ENCODE data around the gene ILKAP.

The ILKAP gene

DNA sequence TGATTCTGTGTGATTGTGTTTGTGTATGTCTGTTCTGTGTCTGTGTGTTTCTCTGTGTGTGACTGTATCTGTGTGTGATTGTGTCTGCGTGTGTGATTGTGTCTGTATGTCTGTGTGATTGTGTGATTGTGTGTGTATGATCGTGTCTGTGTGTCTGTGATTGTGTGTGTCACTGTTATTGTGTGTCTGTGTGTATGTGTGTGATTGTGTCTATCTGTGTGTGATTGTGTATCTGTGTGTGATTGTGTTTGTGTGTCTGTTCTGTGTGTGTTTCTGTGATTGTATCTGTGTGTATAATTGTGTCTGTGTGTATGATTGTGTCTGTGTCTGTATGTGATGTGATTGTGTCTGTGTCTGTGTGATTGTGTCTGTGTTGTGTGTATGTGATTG lies 76.7 kb downstream of the ILKAP start:
- Histone ChIP-seq H3K27ac (no peak overlapping the region), H3K9ac (no peak overlapping the region), H3K36me3 (ENCODE audit: control insufficient read depth, insufficient read depth, low read length) (no peaks in the 10 kb centered on the region), H3K27me3 (ENCODE audit: control insufficient read depth, insufficient read depth, low read length) (no peaks in the 10 kb centered on the region), H2AFZ (peak overlapping the region; percentile 69), H3K4me1 (no peaks in the 10 kb centered on the region), H3K4me2 (ENCODE audit: low read length) (no peak overlapping the region), H3K79me2 (no peaks in the 10 kb centered on the region), H3K4me3 (ENCODE audit: low read depth, low read length) (no peak overlapping the region), H3K9me3 (ENCODE audit: control insufficient read depth, low read length) (no peaks in the 10 kb centered on the region)
- TF ChIP-seq, protein P1, sequence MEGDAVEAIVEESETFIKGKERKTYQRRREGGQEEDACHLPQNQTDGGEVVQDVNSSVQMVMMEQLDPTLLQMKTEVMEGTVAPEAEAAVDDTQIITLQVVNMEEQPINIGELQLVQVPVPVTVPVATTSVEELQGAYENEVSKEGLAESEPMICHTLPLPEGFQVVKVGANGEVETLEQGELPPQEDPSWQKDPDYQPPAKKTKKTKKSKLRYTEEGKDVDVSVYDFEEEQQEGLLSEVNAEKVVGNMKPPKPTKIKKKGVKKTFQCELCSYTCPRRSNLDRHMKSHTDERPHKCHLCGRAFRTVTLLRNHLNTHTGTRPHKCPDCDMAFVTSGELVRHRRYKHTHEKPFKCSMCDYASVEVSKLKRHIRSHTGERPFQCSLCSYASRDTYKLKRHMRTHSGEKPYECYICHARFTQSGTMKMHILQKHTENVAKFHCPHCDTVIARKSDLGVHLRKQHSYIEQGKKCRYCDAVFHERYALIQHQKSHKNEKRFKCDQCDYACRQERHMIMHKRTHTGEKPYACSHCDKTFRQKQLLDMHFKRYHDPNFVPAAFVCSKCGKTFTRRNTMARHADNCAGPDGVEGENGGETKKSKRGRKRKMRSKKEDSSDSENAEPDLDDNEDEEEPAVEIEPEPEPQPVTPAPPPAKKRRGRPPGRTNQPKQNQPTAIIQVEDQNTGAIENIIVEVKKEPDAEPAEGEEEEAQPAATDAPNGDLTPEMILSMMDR (IDR thresholded peaks at IDR 0.05) = no peak

DNA sequence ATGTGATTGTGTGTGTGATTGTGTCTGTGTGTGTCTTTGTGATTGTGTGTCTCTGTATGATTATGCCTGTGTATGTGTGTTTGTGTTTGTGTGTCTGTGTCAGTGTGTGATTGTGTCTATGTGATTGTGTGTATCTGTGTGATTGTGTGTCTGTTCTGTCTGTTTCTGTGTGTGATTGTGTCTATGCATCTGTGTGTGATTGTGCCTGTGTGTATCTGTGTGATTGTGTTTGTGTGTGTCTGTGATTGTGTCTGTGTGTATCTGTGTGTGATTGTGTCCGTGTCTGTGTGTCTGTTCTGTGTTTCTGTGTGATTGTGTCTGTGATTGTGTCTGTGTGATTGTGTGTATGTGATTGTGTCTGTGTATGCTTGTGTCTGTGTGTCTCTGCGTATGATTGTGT lies 77.2 kb downstream of the ILKAP start:
- TF ChIP-seq, protein P1 (IDR thresholded peaks at IDR 0.05) = no peak
- Histone ChIP-seq H3K4me1 (no peaks in the 10 kb centered on the region), H3K4me3 (ENCODE audit: low read depth, low read length) (no peak overlapping the region), H3K27me3 (ENCODE audit: control insufficient read depth, insufficient read depth, low read length) (no peaks in the 10 kb centered on the region), H3K27ac (no peak overlapping the region), H2AFZ (no peak overlapping the region), H3K9me3 (ENCODE audit: control insufficient read depth, low read length) (no peaks in the 10 kb centered on the region), H3K9ac (no peak overlapping the region), H3K36me3 (ENCODE audit: control insufficient read depth, insufficient read depth, low read length) (no peaks in the 10 kb centered on the region), H3K4me2 (ENCODE audit: low read length) (no peak overlapping the region), H3K79me2 (no peaks in the 10 kb centered on the region)

DNA sequence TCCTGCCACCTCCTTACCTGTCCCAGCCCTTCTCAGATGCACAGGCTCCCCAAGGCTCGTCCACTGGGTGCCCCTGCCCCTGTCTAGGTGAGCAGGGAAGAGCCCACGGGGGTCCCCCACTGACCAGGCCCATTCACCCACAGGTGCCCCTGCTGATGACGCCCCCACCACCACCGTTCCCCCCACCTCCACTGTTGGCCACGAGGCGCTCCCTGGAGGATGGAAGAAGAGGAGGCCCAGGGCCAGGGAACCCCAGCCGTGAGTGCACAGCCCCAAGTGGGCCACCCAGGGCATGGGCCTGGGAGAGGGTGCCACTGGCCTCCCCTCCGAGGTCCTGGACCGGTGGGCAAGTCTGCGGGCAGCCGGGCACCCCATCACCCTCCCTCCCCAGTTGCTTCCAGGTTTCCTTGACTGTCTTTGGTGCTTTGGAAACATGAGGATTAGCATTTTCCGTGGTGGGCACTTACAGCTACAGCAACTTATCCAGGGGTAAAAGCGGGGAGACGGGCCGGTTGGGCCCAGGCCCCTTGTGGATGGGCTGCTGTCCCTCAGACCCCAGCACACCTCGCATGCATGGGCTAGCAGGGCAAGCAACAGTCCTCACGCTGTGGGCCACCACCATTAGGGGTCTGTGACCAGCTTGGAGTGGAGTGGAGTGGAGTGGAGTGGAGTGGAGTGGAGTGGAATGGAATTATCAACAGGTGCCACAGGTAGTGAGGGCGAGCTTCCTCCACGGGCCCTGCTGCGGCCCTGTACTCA lies 78.2 kb downstream of the ILKAP start:
- H3K9ac ChIP-seq = no peak overlapping the region
- no peaks in the 10 kb centered on the region for H3K9me3 ChIP-seq (ENCODE audit: control insufficient read depth, low read length)
- no peaks in the 10 kb centered on the region for H3K36me3 ChIP-seq (ENCODE audit: control insufficient read depth, insufficient read depth, low read length)
- H3K27me3 ChIP-seq (ENCODE audit: control insufficient read depth, insufficient read depth, low read length) = no peaks in the 10 kb centered on the region
- no peak overlapping the region for H3K4me2 ChIP-seq (ENCODE audit: low read length)
- no peak overlapping the region for H3K4me3 ChIP-seq (ENCODE audit: low read depth, low read length)
- no peak overlapping the region for H2AFZ ChIP-seq
- H3K4me1 ChIP-seq = no peaks in the 10 kb centered on the region
- no peaks in the 10 kb centered on the region for H3K79me2 ChIP-seq
- no peak overlapping the region for H3K27ac ChIP-seq
- TF ChIP-seq, protein P1 (IDR thresholded peaks at IDR 0.05) = no peak

DNA sequence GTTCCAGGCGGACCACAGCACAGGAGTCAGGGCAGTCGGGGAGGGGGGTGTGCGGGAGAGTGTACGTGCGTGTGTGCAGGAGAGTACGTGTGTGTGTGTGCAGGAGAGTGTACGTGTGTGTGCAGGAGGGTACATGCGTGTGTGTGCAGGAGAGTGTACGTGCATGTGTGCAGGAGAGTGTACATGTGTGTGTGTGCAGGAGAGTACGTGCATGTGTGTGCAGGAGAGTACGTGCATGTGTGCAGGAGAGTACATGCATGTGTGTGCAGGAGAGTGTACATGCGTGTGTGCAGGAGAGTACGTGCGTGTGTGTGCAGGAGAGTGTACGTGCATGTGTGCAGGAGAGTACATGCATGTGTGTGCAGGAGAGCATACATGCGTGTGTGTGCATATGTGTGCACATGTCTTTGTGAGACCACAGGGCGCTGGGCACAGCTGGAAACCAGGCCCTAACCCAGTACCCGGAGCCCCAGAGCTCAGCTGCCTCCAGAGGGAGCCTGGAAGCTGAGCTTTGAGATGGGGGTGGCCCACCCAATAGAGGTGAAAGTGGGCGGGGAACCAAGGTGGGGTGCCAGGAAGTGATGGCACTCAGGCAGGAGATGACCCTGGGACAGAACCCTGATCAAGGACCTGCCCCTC lies 78.9 kb downstream of the ILKAP start:
- no peaks in the 10 kb centered on the region for H3K9me3 ChIP-seq (ENCODE audit: control insufficient read depth, low read length)
- H3K27ac ChIP-seq = no peak overlapping the region
- no peak overlapping the region for H3K9ac ChIP-seq
- H3K79me2 ChIP-seq = no peaks in the 10 kb centered on the region
- H2AFZ ChIP-seq = no peak overlapping the region
- no peak overlapping the region for H3K4me2 ChIP-seq (ENCODE audit: low read length)
- H3K27me3 ChIP-seq (ENCODE audit: control insufficient read depth, insufficient read depth, low read length) = no peaks in the 10 kb centered on the region
- H3K36me3 ChIP-seq (ENCODE audit: control insufficient read depth, insufficient read depth, low read length) = no peaks in the 10 kb centered on the region
- TF ChIP-seq, protein P1 (IDR thresholded peaks at IDR 0.05) = no peak
- no peak overlapping the region for H3K4me3 ChIP-seq (ENCODE audit: low read depth, low read length)
- no peaks in the 10 kb centered on the region for H3K4me1 ChIP-seq
